ENCODE data around the gene SAFB2. TPM values are rescaled to one million over a fixed set of nuclear protein-coding genes. Genes with fewer than 3 reads are reported as not detected.

The SAFB2 gene
- total and polyA plus RNA-seq, 2 donors (not counting 3 experiments of a cell fraction or from before 2014, with no cell fraction given): 24.6 to 85.9 TPM

GRCh38 chr19:5588441-5588840, 34.1 kb downstream of the SAFB2 start:
- TF ChIP-seq GATA2 (IDR thresholded peaks at IDR 0.05; ENCODE audit: insufficient read depth, insufficient read length, low read depth, low read length) (no peak), EZH2 (IDR thresholded peaks at IDR 0.05; ENCODE audit: borderline replicate concordance, low read depth, low read length, severe bottlenecking) (no peak), POLR2AphosphoS5 (IDR thresholded peaks at IDR 0.05; ENCODE audit: insufficient read depth, low read depth, low read length) (no peak), CTCF (IDR thresholded peaks at IDR 0.05; ENCODE audit: extremely low read depth in 1 of 2, insufficient read depth in 1 of 2, low read depth in 1 of 2, low read length in 2 of 2) (no peak), FOS (IDR thresholded peaks at IDR 0.05; ENCODE audit: borderline replicate concordance, insufficient read depth, low read length) (no peak)
- TF ChIP-seq, protein P1, sequence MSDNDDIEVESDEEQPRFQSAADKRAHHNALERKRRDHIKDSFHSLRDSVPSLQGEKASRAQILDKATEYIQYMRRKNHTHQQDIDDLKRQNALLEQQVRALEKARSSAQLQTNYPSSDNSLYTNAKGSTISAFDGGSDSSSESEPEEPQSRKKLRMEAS (IDR thresholded peaks at IDR 0.05; ENCODE audit: insufficient read depth, insufficient read length): no peak
- Histone ChIP-seq H3K79me2 (ENCODE audit: control insufficient read depth, insufficient read depth, low read length) (no peaks in the 10 kb centered on the region), H3K9me1 (replicated peaks; ENCODE audit: control insufficient read depth, extremely low read depth, insufficient read depth, low read length) (no peaks in the 10 kb centered on the region), H3K4me1 (ENCODE audit: control insufficient read depth, extremely low read depth, insufficient read depth, low read length) (no peaks in the 10 kb centered on the region), H3K36me3 (ENCODE audit: control insufficient read depth in 2 of 2, extremely low read depth in 1 of 2, insufficient read depth in 2 of 2, low read length in 2 of 2) (peaks cover 18 to 49% of the 10 kb centered on the region in 2 experiments), H3K9me3 (replicated peaks; ENCODE audit: control insufficient read depth, insufficient read depth, low read length) (no peaks in the 10 kb centered on the region), H2AFZ (ENCODE audit: low read depth, low read length) (no peak overlapping the region), H3K4me2 (ENCODE audit: insufficient read depth, low read length) (no peak overlapping the region), H3K9ac (replicated peaks; ENCODE audit: extremely low read depth, insufficient read depth, low read length) (no peak overlapping the region), H4K20me1 (replicated peaks; ENCODE audit: control insufficient read depth, extremely low read depth, insufficient read depth, low read length) (no peaks in the 10 kb centered on the region), H3K4me3 (replicated peaks in 1 of 3; ENCODE audit: insufficient read depth in 1 of 3, low read depth in 1 of 3, low read length in 3 of 3) (no peak overlapping the region), H3K27me3 (ENCODE audit: control insufficient read depth in 2 of 2, insufficient read depth in 2 of 2, low read length in 2 of 2) (no peaks in the 10 kb centered on the region), H3K27ac (ENCODE audit: insufficient read depth, low read depth, low read length) (no peak overlapping the region)
- BruUV-seq (replicated peaks): no TSS peak
- DNase-seq (ENCODE audit: low read depth, low spot score) (no peak), FAIRE-seq (no peak)
- POLR2A ChIA-PET: no interaction called here
- CTCF ChIA-PET: no interaction called here
- intact Hi-C loops (cut with micrococcal nuclease): no loop called here
- dilution Hi-C loops (cut with MboI; ENCODE audit: extremely low pct_ligation_motif_present, low sequenced_read_pairs): no loop called here

Measured in endothelial cell of umbilical vein (primary cell).